GM19463 (cell line): ENCODE measurements around the gene METTL23.

Experiments
- ATAC-seq: cut with Tn5 transposase; IDR thresholded peaks from one replicate; pipeline ENCODE4 v1.9.1; 2021; ENCODE audit warnings: mild to moderate bottlenecking, moderate library complexity; ENCODE audit not compliant: unreplicated experiment

METTL23 gene

GRCh38 chr17:76726776-76727718 is at the start of gene METTL23:
Gene METTL23 (plus strand): TSS chr17:76726839. CDS start chr17:76729711, 2,872 bp downstream.
- ATAC-seq = peak; percentile 40

GRCh38 chr17:76677406-76677805 is 49.2 kb upstream of the METTL23 start:
- no peak for ATAC-seq

- no peak for ATAC-seq
These were observed 48.3 kb upstream of the METTL23 start for GRCh38 chr17:76678330-76678729.

- no peak for ATAC-seq
These were observed 47.4 kb upstream of the METTL23 start for GRCh38 chr17:76679239-76679638.

GRCh38 chr17:76681222-76682137 is 45.2 kb upstream of the METTL23 start:
- no peak for ATAC-seq

GRCh38 chr17:76682296-76682695 is 44.3 kb upstream of the METTL23 start:
- ATAC-seq = no peak

- no peak for ATAC-seq
These were observed 43.5 kb upstream of the METTL23 start for GRCh38 chr17:76683011-76683755.

GRCh38 chr17:76683921-76684745 is 42.5 kb upstream of the METTL23 start:
- no peak for ATAC-seq

GRCh38 chr17:76684756-76685155 is 41.9 kb upstream of the METTL23 start:
- ATAC-seq = no peak

GRCh38 chr17:76685366-76685765 is 41.3 kb upstream of the METTL23 start:
- ATAC-seq = no peak

- ATAC-seq = no peak
These were observed 40.8 kb upstream of the METTL23 start for GRCh38 chr17:76685846-76686245.

GRCh38 chr17:76686538-76687297 is 39.9 kb upstream of the METTL23 start:
- no peak for ATAC-seq

- ATAC-seq = no peak
These were observed 39.1 kb upstream of the METTL23 start for GRCh38 chr17:76687298-76688164.

- ATAC-seq = no peak
These were observed 38.4 kb upstream of the METTL23 start for GRCh38 chr17:76688165-76688622.

GRCh38 chr17:76689859-76690258 is 36.8 kb upstream of the METTL23 start:
- ATAC-seq = no peak

- ATAC-seq = no peak
These were observed 35.9 kb upstream of the METTL23 start for GRCh38 chr17:76690596-76691280.

GRCh38 chr17:76691379-76692191 is 35.1 kb upstream of the METTL23 start:
- ATAC-seq = no peak
